Hepatocyte (in vitro differentiated cells): ENCODE results near the gene ALK.

ENCODE experiments used
- CTCF ChIP-seq: fragments of 200-600 bp; sonication (generic); IDR thresholded peaks from 2 replicates; pipeline ENCODE4 v1.5.1; 2016; ENCODE audit warnings: antibody characterized with exemption, mild to moderate bottlenecking; ENCODE audit not compliant: poor library complexity
- EZH2 ChIP-seq: fragments of 200-600 bp; sonication (generic); IDR thresholded peaks from 2 replicates; pipeline ENCODE4 v1.6.1; 2016; ENCODE audit warnings: antibody characterized with exemption, mild to moderate bottlenecking, borderline replicate concordance

- TF ChIP-seq CTCF, result no peak
- TF ChIP-seq EZH2, result no peak
Observed at GRCh38 chr2:29317077-29317517, 604.3 kb downstream of the ALK start.
